Tibial artery (tissue), 4 donors: ENCODE measurements around the gene SLC7A6.

Source experiments
- DNase-seq, 2 donors: peaks; one replicate each; pipeline ENCODE4 v3.0.0-alpha.2; 2019
- H3K27ac ChIP-seq, 2 donors: fragments of 200-600 bp; sonication (generic) in 1 of 2; 1 replicate in 1 of 2; 2 replicates in 1 of 2; pipeline ENCODE4 v1.5.1; 2018 to 2019; ENCODE audit warnings: mild to moderate bottlenecking in 1 of 2
- H3K27me3 ChIP-seq, 2 donors: fragments of 200-600 bp; sonication (generic) in 1 of 2; one replicate each; pipeline versions ENCODE4 v1.5.1 to v1.6.0; 2016 to 2019
- H3K36me3 ChIP-seq, 3 donors: fragments of 200-600 bp; sonication (generic) in 2 of 3; one replicate each; pipeline ENCODE4 v1.5.1; 2016 to 2019; ENCODE audit warnings: mild to moderate bottlenecking in 2 of 3
- H3K4me1 ChIP-seq, 4 donors: fragments of 200-600 bp; sonication (generic) in 2 of 4; 1 replicate in 3 of 4; 2 replicates in 1 of 4; pipeline ENCODE4 v1.5.1; 2016 to 2019
- H3K4me3 ChIP-seq, 2 donors: fragments of 200-600 bp; sonication (generic) in 1 of 2; 1 replicate in 1 of 2; 2 replicates in 1 of 2; pipeline ENCODE4 v1.5.1; 2018 to 2019; ENCODE audit warnings: mild to moderate bottlenecking in 2 of 2
- H3K9me3 ChIP-seq, 3 donors: fragments of 200-600 bp; sonication (generic) in 1 of 3; one replicate each; pipeline ENCODE4 v1.5.1; 2016 to 2019
- intact Hi-C: fragments of 100-400 bp; cut with DNase I; formaldehyde crosslinking; loops from one replicate; pipeline ENCODE4 v1.15.0; 2023; ENCODE audit warnings: low total_unique reads
- TF ChIP-seq, protein P1 (sequence below), 2 experiments: fragments of 200-600 bp in 1 of 2; fragments of 450-650 bp in 1 of 2; IDR thresholded peaks; one replicate each; pipeline ENCODE4 v1.5.1; 2017 to 2019; ENCODE audit warnings: antibody characterized with exemption in 2 of 2, mild to moderate bottlenecking in 1 of 2, moderate library complexity in 1 of 2

The SLC7A6 gene

DNA sequence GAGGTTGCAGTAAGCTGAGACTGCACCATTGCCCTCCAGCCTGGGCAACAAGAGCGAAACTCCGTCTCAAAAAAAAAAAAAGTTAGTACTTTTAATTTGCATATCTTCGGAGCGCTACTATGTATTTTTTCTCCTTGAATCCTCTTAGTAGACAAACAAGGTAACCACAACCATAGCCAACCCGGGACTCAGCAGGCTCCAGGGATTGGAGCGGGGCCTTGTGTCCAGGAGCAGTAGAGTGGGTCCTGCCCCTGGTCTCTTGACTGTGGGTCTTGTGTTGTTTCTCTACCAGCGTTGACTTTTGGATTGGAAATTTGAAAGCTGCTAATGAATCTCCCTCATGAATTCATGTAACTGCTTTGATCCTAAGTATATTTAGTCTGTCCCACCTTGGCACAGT is 78.8 kb downstream of the SLC7A6 start:
- no peaks in the 10 kb centered on the region for H3K4me1 ChIP-seq
- H3K9me3 ChIP-seq: no peaks in the 10 kb centered on the region
- no peak overlapping the region for H3K4me3 ChIP-seq
- H3K27ac ChIP-seq: no peak overlapping the region
- H3K27me3 ChIP-seq: no peaks in the 10 kb centered on the region
- peaks cover 76 to 91% (median 84%) of the 10 kb centered on the region in 3 donors for H3K36me3 ChIP-seq
- no peak for DNase-seq
- TF ChIP-seq, protein P1, sequence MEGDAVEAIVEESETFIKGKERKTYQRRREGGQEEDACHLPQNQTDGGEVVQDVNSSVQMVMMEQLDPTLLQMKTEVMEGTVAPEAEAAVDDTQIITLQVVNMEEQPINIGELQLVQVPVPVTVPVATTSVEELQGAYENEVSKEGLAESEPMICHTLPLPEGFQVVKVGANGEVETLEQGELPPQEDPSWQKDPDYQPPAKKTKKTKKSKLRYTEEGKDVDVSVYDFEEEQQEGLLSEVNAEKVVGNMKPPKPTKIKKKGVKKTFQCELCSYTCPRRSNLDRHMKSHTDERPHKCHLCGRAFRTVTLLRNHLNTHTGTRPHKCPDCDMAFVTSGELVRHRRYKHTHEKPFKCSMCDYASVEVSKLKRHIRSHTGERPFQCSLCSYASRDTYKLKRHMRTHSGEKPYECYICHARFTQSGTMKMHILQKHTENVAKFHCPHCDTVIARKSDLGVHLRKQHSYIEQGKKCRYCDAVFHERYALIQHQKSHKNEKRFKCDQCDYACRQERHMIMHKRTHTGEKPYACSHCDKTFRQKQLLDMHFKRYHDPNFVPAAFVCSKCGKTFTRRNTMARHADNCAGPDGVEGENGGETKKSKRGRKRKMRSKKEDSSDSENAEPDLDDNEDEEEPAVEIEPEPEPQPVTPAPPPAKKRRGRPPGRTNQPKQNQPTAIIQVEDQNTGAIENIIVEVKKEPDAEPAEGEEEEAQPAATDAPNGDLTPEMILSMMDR (IDR thresholded peaks at IDR 0.05): no peak
- intact Hi-C loops: no loop called here

DNA sequence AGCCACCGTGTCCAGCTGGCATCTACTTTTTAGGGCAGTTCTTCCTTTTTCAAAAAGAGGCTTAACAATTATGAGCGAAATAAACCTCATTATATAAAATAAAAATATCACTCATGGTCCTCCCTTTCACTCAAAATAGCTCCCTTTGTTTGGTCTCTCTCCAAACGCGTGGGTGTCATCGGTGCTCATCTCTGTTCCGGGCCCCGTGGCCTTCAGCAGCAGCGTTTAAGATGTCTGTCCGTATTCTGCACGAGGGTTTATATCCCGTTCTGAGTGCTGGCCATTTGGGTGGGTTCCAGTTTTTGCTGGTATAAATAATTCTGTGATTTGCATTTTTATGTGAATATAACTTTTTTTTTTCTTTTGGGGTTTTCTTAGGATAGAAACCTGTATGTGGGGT is 79.9 kb downstream of the SLC7A6 start:
- H3K9me3 ChIP-seq: no peaks in the 10 kb centered on the region
- H3K27me3 ChIP-seq: no peaks in the 10 kb centered on the region
- H3K4me3 ChIP-seq: no peak overlapping the region
- intact Hi-C loops: no loop called here
- H3K4me1 ChIP-seq: no peaks in the 10 kb centered on the region
- TF ChIP-seq, protein P1 (IDR thresholded peaks at IDR 0.05): no peak
- DNase-seq: no peak
- no peak overlapping the region for H3K27ac ChIP-seq
- peaks cover 74 to 91% (median 84%) of the 10 kb centered on the region in 3 donors for H3K36me3 ChIP-seq

DNA sequence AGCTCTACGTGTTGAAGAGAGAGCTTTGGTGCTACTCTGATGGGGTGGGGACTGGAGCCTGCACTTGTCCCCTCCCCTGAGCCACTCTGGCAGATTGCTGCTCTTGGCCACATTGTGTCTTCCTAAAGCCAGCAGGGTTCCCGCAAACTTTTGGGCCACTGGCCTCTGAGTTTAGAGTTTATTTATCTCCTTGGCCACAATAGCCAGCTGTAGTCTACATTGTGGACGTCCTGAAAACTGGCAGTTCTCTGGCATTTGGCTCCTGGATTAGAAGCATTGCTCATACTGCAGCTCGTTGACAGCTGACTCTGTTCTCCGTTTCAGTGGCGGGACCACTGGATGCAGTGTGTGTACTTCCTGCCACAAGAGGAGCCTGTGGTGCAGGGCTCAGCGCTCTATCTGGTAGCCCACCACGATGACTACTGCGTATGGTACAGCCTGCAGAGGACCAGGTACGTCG is 81.1 kb downstream of the SLC7A6 start:
- no peak overlapping the region for H3K27ac ChIP-seq
- TF ChIP-seq, protein P1 (IDR thresholded peaks at IDR 0.05): no peak
- H3K36me3 ChIP-seq: peaks cover 63 to 91% (median 83%) of the 10 kb centered on the region in 3 donors
- no peak overlapping the region for H3K4me3 ChIP-seq
- no peak for DNase-seq
- H3K27me3 ChIP-seq: no peaks in the 10 kb centered on the region
- H3K9me3 ChIP-seq: no peaks in the 10 kb centered on the region
- intact Hi-C loops: no loop called here
- no peaks in the 10 kb centered on the region for H3K4me1 ChIP-seq

DNA sequence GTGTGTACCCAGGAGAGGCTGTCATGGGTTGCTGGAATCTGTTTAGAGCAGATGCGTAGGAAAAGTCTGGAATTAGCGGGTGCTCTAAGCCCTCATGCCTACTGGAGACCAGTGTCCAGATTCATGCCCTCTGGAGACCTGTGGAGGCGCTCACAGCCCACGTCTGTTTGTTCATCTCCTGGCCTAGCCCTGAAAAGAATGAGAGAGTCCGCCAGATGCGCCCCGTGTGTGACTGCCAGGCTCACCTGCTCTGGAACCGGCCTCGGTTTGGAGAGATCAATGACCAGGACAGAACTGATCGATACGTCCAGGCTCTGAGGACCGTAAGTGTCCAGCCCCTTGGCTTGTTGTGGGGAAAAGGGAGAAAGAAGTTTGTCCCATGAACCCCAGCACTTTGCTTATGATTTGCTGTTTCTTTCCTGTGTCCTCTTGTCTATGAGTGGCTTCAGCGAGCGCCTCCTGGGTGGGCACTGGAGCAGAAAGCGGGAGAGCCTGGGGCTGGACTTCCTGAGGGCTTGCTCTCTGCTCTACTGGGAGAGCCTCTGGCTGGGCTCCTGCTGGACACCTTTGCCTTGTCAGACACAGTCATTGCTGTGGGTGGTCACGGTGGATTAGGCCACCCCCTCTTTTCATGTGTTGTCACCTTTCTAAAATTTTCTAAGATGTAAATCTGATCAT is 81.8 kb downstream of the SLC7A6 start:
- intact Hi-C loops: no loop called here
- peaks cover 57 to 91% (median 83%) of the 10 kb centered on the region in 3 donors for H3K36me3 ChIP-seq
- no peaks in the 10 kb centered on the region for H3K9me3 ChIP-seq
- H3K4me1 ChIP-seq: no peaks in the 10 kb centered on the region
- H3K27ac ChIP-seq: no peak overlapping the region
- DNase-seq: no peak
- TF ChIP-seq, protein P1 (IDR thresholded peaks at IDR 0.05): no peak
- H3K4me3 ChIP-seq: no peak overlapping the region
- H3K27me3 ChIP-seq: no peaks in the 10 kb centered on the region

DNA sequence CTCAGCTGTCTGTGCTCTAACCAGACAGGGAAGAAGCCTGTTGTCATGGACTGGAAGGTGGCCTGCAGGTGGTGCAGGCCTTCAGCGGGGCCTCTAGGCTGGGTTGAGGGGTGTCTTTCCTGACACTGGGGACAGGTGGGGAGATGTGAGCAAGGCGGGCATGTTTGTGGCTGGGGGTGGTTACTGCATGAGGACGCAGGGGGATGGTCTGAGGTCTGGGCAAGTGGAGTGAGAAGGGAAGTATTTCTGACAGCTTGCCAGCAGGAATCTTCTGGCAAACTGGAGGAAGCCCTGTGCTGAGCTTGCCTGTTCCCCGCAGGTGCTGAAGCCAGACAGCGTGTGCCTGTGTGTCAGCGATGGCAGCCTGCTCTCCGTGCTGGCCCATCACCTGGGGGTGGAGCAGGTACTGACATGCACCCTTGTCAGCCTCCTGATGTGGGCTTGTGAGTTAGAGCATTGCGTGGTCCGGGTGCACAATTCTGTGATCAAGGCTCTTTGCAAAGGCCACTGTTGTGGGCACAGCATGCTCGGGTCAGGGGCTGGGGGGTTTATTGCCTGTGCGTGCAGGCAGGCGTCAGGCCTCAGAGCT is 82.7 kb downstream of the SLC7A6 start:
- TF ChIP-seq, protein P1 (IDR thresholded peaks at IDR 0.05): no peak
- Histone ChIP-seq H3K27me3 (no peaks in the 10 kb centered on the region), H3K4me1 (no peaks in the 10 kb centered on the region), H3K27ac (no peak overlapping the region), H3K36me3 (peaks cover 56 to 91% (median 83%) of the 10 kb centered on the region in 3 donors), H3K9me3 (no peaks in the 10 kb centered on the region), H3K4me3 (no peak overlapping the region)
- DNase-seq: no peak
- intact Hi-C loops: no loop called here
